HUES6 (cell line): ENCODE data around the gene C1orf35.
A peak's percentile ranks its signal among the peaks of the same experiment; 100 is the strongest.
"Not testable (repeated sequence)": the region's sequence is repeated elsewhere in the genome, so short reads cannot be mapped to it uniquely, and the experiment has no call there.

Source experiments
- H3K27ac ChIP-seq: 2 replicates; pipeline ENCODE4 v1.7.0; 2013; ENCODE audit warnings: low read depth, mild to moderate bottlenecking, low read length, inconsistent platforms
- H3K27me3 ChIP-seq: 2 replicates; pipeline ENCODE4 v1.6.1; 2013; ENCODE audit warnings: low read length; ENCODE audit not compliant: control insufficient read depth, insufficient read depth
- H3K36me3 ChIP-seq: 2 replicates; pipeline ENCODE4 v1.6.1; 2013; ENCODE audit warnings: low read length; ENCODE audit not compliant: control insufficient read depth, insufficient read depth
- H3K4me1 ChIP-seq: 2 replicates; pipeline ENCODE4 v1.6.1; 2013; ENCODE audit warnings: low read length; ENCODE audit not compliant: control insufficient read depth, insufficient read depth
- H3K4me3 ChIP-seq: 2 replicates; pipeline ENCODE4 v1.5.1; 2013; ENCODE audit warnings: low read depth, low read length
- H3K9ac ChIP-seq: one replicate; pipeline ENCODE4 v1.6.1; 2013; ENCODE audit warnings: mild to moderate bottlenecking, low read length
- H3K9me3 ChIP-seq: 2 replicates; pipeline ENCODE4 v1.6.1; 2013; ENCODE audit warnings: low read depth, low read length; ENCODE audit not compliant: control insufficient read depth, insufficient read depth

Gene C1orf35

GRCh38 chr1:228120857-228121489 lies 17.8 kb upstream of the C1orf35 start:
- H3K9me3 ChIP-seq: peaks cover 30% of the 10 kb centered on the region
- H3K36me3 ChIP-seq: no peaks in the 10 kb centered on the region
- H3K27me3 ChIP-seq: peaks cover 25% of the 10 kb centered on the region
- H3K4me3 ChIP-seq: no peak overlapping the region
- H3K4me1 ChIP-seq: no peaks in the 10 kb centered on the region
- no peak overlapping the region for H3K9ac ChIP-seq
- H3K27ac ChIP-seq: no peak overlapping the region

DNA sequence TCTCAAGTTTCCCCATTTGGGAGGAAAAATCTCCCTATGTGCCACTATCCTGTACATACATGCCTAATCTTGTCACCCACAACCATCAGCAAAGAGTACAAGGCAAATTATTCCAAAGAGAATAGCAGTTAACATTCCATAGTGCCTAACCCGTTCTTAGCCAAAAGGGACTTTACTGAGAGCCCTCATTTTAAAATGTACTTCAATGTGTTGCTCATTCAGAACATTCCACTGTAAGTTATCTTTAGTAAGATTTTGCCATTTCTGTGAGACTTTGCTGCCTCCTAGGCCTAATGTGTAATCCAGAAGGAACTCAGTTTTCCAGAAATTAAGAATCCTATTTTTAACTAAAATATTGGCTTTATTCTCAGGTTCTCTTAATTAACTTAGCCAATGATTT lies 17.2 kb upstream of the C1orf35 start:
- H3K4me1 ChIP-seq: no peaks in the 10 kb centered on the region
- no peaks in the 10 kb centered on the region for H3K36me3 ChIP-seq
- peaks cover 20% of the 10 kb centered on the region for H3K27me3 ChIP-seq
- no peak overlapping the region for H3K27ac ChIP-seq
- peaks cover 30% of the 10 kb centered on the region for H3K9me3 ChIP-seq
- H3K9ac ChIP-seq: no peak overlapping the region
- no peak overlapping the region for H3K4me3 ChIP-seq

- peaks cover 2% of the 10 kb centered on the region; the same call in 1 of the 2 replicates for H3K27me3 ChIP-seq
- H3K4me3 ChIP-seq: no peak overlapping the region
- peaks cover 33% of the 10 kb centered on the region for H3K9me3 ChIP-seq
- no peaks in the 10 kb centered on the region for H3K4me1 ChIP-seq
- no peak overlapping the region for H3K27ac ChIP-seq
- no peak overlapping the region for H3K9ac ChIP-seq
- H3K36me3 ChIP-seq: no peaks in the 10 kb centered on the region
These were observed 14.9 kb upstream of the C1orf35 start for GRCh38 chr1:228118040-228118439.

DNA sequence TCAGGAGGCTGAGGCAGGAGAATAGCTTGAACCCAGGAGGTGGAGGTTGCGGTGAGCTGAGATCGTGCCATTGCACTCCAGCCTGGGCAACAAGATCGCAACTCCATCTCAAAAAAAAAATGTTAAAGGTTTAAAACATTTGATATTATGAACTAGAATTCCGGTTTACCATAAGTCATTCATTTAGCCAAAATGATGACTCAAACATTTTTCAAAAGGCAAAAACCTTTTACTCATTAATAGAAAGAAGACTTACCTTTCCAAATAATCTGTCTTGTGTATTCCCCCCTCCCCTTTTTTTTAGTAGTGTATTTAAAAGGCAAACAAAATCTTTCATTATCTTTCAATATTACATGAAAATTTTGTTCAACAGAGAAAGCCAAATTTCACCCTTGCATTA lies 14.2 kb upstream of the C1orf35 start:
- Histone ChIP-seq H3K27me3 (no peaks in the 10 kb centered on the region; the same call in 1 of the 2 replicates), H3K4me1 (no peaks in the 10 kb centered on the region), H3K4me3 (no peak overlapping the region), H3K9ac (no peak overlapping the region), H3K36me3 (no peaks in the 10 kb centered on the region), H3K27ac (no peak overlapping the region), H3K9me3 (peaks cover 33% of the 10 kb centered on the region)

DNA sequence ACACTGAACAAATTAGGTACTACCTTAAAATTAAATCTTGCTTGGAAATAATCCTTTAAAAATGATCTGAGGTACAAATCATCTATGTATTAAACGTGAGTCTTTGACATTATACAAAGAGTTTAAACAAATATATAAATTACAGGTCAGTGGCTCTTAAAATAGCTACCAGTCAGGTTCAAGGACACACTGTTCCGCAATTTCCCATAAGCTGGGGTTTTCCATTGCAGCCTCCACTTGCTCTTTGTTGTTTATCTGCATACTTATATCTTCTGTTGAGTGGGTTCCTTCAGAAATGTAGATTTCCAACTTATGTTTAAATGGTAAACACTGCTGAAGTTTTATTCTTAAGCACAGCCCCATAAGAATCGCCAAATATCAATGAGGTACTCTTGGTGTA lies 11.7 kb upstream of the C1orf35 start:
- Histone ChIP-seq H3K9ac (no peak overlapping the region), H3K4me1 (0 out of 2 replicates have a peak, but pooled peaks cover 4% of the 10 kb centered on the region), H3K27me3 (0 out of 2 replicates have a peak, but pooled peaks cover under 1% of the 10 kb centered on the region), H3K9me3 (peaks cover 29% of the 10 kb centered on the region), H3K4me3 (no peak overlapping the region), H3K27ac (no peak overlapping the region), H3K36me3 (no peaks in the 10 kb centered on the region)

DNA sequence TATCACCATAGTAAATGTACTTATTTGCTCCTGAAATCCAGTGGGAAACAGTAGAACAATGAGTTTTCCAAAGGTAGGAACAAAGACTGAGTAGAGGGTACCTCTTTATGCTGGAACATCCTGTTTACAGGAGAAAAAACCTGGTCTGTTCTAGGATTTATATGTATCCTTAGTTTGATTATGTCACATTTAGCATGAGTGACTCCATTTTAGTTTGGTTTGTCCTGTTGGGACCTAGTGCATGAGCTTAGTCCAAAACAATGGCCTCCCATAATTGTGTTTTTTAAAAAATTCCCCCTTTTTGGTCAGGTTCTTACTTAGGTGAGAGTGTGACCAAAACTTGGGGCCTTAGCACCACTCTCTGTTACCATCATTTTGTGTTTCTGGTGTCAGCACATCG lies 9.5 kb upstream of the C1orf35 start:
- Histone ChIP-seq H3K9ac (no peak overlapping the region), H3K27me3 (0 out of 2 replicates have a peak, but pooled peaks cover 2% of the 10 kb centered on the region), H3K9me3 (peaks cover 17% of the 10 kb centered on the region), H3K4me3 (no peak overlapping the region), H3K4me1 (peaks cover 7% of the 10 kb centered on the region; the same call in 1 of the 2 replicates), H3K36me3 (peaks cover 1% of the 10 kb centered on the region), H3K27ac (no peak overlapping the region)

GRCh38 chr1:228112167-228112566 lies 9.0 kb upstream of the C1orf35 start:
- no peak overlapping the region for H3K27ac ChIP-seq
- H3K4me1 ChIP-seq: peaks cover 7% of the 10 kb centered on the region; the same call in 1 of the 2 replicates
- H3K9me3 ChIP-seq: peaks cover 12% of the 10 kb centered on the region
- H3K4me3 ChIP-seq: no peak overlapping the region
- peaks cover 5% of the 10 kb centered on the region for H3K36me3 ChIP-seq
- H3K9ac ChIP-seq: no peak overlapping the region
- H3K27me3 ChIP-seq: 0 out of 2 replicates have a peak, but pooled peaks cover 2% of the 10 kb centered on the region

- not testable (repeated sequence) for H3K27ac ChIP-seq, H3K9me3 ChIP-seq, H3K4me3 ChIP-seq, H3K9ac ChIP-seq, H3K27me3 ChIP-seq, H3K4me1 ChIP-seq
- H3K36me3 ChIP-seq: peaks cover 14% of the 10 kb centered on the region
These were observed 8.2 kb upstream of the C1orf35 start for GRCh38 chr1:228111315-228111714.

- Histone ChIP-seq H3K4me1 (peaks cover 7% of the 10 kb centered on the region; the same call in 1 of the 2 replicates), H3K9ac (no peak overlapping the region), H3K27me3 (0 out of 2 replicates have a peak, but pooled peaks cover 2% of the 10 kb centered on the region), H3K4me3 (peak overlapping the region; percentile 79; the same call in 1 of the 2 replicates), H3K9me3 (0 out of 2 replicates have a peak, but pooled peaks cover 3% of the 10 kb centered on the region), H3K36me3 (peaks cover 21% of the 10 kb centered on the region), H3K27ac (no peak overlapping the region)
These were observed 7.4 kb upstream of the C1orf35 start for GRCh38 chr1:228110556-228110955.

GRCh38 chr1:228109962-228110488 lies 6.9 kb upstream of the C1orf35 start:
- 0 out of 2 replicates have a peak, but pooled peaks cover under 1% of the 10 kb centered on the region for H3K9me3 ChIP-seq
- 0 out of 2 replicates have a peak, but pooled peaks cover 2% of the 10 kb centered on the region for H3K27me3 ChIP-seq
- no peak overlapping the region for H3K27ac ChIP-seq
- peaks cover 7% of the 10 kb centered on the region; the same call in 1 of the 2 replicates for H3K4me1 ChIP-seq
- peak overlapping the region; percentile 79 for H3K4me3 ChIP-seq
- peak overlapping the region; percentile 65 for H3K9ac ChIP-seq
- peaks cover 22% of the 10 kb centered on the region for H3K36me3 ChIP-seq
